Activated CD8-positive, alpha-beta memory T cell treated with anti-CD3 and anti-CD28 coated beads for 24 hours (primary cell): ENCODE results near the gene GABRR1.
"Not testable (repeated sequence)": the region's sequence is repeated elsewhere in the genome, so short reads cannot be mapped to it uniquely, and the experiment has no call there.

Source experiments
- DNase-seq: peaks from one replicate; pipeline ENCODE4 v3.0.0-alpha.2; 2020

Gene GABRR1

DNA sequence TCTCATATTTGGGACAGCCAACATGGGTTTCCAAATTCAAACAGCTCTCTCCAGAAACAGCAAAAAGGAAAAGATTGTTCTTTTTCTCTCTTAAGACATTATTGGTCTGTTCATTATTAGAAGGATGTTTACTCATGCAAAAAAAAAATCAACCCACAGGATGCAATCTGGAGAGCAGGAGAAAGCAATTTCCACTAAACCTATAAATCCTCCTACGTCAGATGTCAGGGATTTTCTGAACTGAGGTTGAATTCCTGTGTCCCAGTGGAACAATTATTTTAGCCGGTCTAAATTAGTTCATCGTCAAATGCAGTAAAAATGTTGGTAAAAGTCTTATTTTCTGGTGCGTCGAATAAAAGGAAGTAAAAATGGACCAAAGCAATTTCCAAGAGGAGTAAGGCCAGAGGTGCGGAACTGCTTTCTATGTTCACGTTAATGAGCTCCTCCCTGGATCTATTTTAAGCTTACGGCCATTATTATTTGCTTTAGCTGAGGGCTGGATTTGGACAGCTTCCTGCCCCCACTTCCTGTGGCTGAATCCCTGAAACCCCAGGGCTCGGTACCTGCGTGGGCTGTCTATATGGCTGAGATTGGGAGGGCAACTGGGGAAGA lies at the start of gene GABRR1:
TSS of gene GABRR1 (minus strand) at position 60 of the 612 bp plus-strand sequence. CDS start at position 24, 36 bp downstream.
- no peak for DNase-seq

- DNase-seq = peak; percentile 43
Measured at GRCh38 chr6:89264296-89264695, 47.1 kb upstream of the GABRR1 start.

DNA sequence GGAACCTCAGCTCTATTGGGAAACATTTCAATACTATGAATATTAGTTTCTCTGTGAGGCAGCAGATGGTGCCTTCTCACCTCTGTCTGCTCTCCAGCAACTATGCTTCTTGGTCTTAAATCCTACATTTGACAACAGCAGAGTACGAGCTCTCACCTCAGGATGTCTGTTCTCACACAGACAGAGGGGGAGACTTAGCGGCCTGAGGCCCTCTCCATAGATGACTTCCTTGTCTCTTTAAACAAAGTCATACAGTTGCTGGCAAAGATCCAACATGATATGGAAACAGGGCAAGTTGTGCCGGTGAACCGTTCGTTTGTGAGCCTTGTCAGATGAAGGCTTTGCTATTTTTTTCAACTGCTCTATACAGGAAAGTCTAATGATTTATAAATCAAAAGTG lies 43.7 kb upstream of the GABRR1 start:
- DNase-seq = peak; percentile 51

DNA sequence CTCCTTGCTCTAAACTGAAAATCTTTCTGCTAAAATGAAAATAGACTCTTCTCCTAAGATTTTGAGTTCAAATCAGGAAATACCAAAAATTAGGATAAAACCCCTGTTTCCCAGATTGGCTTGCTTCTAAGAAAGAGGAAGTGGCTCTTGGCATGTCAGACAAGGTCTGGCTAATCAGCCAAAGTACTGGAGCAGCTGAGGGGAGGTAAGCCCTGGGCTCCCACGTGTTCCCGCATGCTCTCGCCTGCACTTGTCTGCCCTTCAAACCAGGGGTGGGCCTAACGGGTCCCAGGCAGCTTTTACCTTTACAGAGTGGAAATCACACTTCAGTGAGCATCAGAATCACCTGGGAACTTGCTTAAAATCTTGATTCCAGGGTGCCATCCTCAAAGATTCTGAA lies 43.2 kb upstream of the GABRR1 start:
- peak; percentile 9 for DNase-seq

DNA sequence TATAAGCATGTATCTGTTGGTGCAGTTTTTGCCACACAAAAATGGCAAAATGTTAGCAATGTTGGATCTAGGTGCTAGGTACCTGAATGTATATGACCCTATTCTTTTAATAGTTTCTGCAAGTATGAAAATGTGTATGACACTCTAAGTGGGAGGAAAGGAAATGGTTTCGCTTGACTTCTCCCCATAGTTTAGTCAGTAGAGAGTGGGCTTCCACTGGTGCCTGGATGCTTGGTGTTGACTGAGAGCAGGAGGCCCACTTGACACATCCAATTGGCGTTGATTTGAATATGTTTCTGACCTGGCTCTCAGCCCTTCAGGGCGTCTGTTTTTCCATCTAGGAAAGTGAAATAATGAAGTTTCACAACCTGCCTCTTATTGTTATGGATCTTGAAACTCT lies 41.8 kb upstream of the GABRR1 start:
- DNase-seq = peak; percentile 19

DNA sequence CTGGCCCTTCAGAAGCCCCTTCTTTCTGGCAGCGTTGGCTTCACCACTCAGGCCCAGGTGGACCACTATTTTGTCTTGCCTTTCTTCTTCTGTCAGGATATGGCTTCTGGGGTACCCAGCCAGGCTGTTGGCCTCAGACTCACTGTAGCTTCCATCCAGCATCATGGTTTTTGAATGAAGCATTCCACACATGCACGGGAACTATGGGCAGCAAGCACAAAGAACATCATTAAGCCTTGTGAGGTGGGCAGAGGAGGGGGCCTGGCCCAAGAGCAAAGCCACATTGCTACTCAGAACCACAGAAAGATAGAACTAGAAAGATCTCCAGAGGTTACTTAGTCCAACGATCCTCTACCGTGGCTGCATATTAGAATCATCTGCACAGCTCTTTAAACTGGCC lies 40.6 kb upstream of the GABRR1 start:
- peak; percentile 17 for DNase-seq

DNA sequence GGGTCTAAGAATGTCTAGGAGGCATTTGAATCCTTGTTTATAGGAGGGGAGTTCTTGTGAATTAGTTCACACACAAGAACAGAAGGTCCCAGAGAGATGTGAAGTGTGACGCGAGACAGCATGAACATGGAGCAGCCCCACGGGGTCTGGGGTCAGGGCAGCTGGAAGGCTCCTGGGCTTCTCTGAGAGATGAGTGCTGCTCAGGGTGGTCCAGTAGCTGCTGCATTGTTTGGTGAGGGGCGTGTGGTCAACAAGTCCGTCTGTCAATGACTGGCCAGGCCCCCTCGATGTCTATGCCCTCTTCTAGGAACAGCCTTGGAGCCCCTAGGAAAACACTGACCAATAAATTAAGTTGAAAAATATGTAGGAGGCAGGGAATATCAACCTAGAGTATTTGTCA lies 40.2 kb upstream of the GABRR1 start:
- DNase-seq = peak; percentile 30

- DNase-seq = peak; percentile 4
Measured at GRCh38 chr6:89255417-89255816, 38.3 kb upstream of the GABRR1 start.

- no peak for DNase-seq
Measured at GRCh38 chr6:89254569-89254968, 37.4 kb upstream of the GABRR1 start.

DNA sequence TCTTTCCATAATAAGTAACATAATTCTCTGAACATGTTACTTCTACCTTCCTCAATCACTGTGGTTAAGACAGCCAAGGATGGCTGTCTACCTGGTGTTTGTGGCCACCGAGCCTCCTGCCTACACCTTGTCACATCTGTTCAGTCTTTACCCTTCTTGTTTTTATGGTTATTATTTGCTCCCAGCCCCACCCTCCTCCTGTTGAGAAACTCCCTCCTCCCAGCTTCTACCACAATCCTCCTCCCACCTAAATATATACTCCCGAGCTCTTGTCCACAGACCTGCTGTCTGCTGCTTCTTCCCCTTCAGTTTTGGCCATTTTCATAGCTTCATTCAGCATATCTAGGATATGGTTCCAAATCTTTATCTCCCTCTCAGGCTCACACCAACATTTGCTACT lies 35.7 kb upstream of the GABRR1 start:
- no peak for DNase-seq

DNA sequence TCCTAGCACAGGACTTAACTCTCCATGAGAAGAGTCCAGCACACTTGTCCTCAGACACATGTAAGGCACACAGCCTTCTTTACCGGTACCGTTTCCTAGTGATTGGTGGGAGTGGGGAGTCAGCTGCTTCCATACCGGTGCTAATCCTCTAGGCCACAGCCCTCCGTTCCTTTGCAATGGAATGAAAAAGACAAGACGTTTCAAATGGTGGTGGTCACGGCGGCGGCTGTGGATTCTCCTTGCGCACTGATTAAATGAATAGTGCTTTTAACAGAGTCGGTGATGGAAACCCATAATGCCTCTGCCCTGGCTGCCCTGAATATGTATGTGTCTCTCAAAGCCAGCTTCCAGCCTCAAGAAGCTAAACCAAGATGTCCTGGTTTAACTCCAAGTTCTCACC lies 34.8 kb upstream of the GABRR1 start:
- peak; percentile 32 for DNase-seq

DNA sequence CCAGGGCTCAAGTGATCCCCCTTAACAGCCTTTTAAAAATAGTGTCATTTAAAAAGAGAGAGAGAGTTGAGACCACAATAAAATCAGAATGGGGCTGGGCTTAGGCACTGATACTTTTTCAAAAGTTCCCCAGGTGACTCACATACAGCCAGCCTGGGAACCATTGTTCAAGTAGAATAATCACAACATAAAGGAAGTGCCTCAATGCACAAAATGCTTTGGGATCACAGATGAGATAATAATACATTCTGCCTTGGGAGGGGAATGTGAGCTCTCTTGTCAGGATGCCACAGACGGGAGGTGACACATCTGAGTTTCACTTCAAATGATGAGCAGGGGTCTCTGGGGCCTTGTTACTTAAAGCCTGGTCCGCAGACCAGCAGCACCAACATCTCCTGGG lies 34.0 kb upstream of the GABRR1 start:
- DNase-seq = peak; percentile 15

GRCh38 chr6:89250239-89250638 lies 33.1 kb upstream of the GABRR1 start:
- peak; percentile 28 for DNase-seq

GRCh38 chr6:89244241-89244985 lies 27.3 kb upstream of the GABRR1 start:
- no peak for DNase-seq

DNA sequence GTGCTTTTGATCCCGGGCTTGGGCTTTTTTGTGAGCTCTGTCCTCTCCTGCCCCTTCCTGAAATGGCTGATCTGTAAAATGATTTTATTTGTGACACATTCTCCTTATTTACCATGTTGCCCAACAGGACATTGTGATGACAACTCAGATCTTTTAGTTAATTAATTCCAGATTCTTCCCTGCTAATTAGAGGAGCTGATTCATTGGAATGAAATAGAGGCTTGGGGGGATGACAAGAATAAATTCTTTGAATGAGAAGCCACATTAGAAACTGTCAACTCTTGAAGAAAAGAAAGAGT lies 26.1 kb upstream of the GABRR1 start:
- DNase-seq = no peak

GRCh38 chr6:89242574-89243330 lies 25.6 kb upstream of the GABRR1 start:
- DNase-seq = no peak

DNA sequence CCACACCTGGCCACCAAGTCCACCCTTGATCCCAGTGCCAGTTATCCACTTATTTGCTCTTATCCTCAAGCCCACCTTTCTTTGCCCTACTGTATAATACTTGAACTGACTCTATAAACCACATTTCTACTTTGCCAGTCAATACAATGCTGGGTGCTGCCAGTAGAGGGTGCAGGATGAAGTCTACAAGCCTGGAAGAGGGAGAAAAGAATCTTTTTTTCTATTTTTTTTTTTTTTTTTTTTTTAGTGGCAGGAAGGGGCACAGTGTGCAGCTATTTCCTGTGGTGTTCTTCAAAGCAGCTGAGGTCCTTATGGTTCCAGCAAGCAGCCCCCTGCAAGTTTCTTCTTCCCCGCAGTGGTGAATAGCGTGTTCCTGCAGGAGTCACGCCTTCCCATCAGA lies 22.2 kb upstream of the GABRR1 start:
- no peak for DNase-seq

GRCh38 chr6:89237158-89237557 lies 20.0 kb upstream of the GABRR1 start:
- no peak for DNase-seq

GRCh38 chr6:89233605-89234004 lies 16.4 kb upstream of the GABRR1 start:
- DNase-seq = not testable (repeated sequence)

DNA sequence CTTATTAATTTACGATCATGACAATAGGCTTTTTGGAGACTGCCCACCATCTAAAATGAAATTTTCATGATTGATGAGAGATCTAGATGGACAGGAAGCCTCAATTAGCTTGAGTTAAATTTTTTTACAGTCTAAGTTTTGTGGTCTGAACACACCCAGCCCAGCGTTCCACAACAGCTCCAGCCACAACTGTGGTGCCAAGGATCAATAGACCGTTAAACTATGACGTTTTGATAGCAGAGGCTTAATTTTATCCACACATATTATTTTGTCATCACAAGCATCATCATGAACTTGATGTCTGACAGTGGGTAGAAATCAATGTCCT lies 5.5 kb upstream of the GABRR1 start:
- DNase-seq = no peak

GRCh38 chr6:89221971-89222711 lies 5.0 kb upstream of the GABRR1 start:
- no peak for DNase-seq

DNA sequence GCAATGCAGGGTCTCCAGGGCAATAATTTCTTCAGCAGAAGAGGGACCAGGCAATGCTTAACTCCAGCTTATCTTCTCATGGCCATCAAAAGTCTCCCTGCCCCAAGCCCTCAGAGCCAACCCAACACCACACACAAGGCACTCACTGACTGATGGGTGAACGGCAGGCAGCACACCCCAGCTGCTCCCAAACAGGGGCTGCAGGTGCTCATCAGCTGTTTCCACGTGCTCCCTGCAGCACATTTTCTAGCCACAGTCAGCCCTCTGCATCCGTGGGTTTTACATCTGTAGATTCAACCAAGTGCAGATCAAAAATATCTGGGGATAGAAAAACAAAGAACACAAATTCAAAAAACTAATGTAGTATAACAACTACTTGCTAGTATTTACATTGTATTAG lies 4.0 kb upstream of the GABRR1 start:
- DNase-seq = no peak

DNA sequence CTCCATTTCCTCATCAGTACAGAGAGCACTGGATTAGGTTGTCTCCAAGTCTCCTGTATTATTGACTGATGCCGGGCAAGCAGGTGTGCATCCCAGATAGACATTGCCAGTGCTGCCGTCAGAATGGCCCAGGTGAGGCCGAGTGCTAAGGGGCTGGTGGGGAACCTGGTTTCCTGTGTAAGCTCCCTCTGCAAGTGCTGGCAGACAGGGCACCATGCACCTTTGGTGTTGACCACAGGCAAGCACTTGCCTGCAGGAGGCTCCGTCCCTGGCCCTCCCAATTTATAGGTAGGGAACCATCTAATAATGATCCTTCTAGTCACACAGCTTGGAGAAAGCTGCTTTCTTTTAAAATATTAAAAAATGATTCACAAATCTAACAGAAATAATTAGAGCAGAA lies 747 bp downstream of the GABRR1 start:
- DNase-seq = no peak

DNA sequence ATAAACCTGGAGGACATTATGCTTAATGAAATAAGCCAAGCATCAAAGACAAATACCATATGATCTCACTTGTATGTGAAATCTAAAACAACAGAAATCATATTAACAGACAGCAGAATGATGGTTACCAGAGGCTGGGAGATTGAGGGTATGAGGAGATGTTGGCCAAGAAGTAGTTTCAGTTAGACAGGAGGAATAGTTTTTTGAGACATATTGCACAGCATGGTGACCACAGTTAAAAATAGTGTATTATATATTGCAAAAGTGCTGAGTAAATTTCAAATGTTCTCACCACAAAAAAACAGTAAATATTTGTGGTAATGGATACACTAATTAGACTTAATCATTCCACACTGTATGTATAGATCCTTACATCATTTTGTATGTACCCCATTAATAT lies 1.8 kb downstream of the GABRR1 start:
- no peak for DNase-seq
